ENCODE results near the gene BNIP2. TPM values are rescaled to one million over a fixed set of nuclear protein-coding genes. Genes with fewer than 3 reads are reported as not detected.
A peak's percentile ranks its signal among the peaks of the same experiment; 100 is the strongest.

The BNIP2 gene
- total RNA-seq, 4 donors from 2014 or later, result 134 to 261 (median 147) TPM

DNA sequence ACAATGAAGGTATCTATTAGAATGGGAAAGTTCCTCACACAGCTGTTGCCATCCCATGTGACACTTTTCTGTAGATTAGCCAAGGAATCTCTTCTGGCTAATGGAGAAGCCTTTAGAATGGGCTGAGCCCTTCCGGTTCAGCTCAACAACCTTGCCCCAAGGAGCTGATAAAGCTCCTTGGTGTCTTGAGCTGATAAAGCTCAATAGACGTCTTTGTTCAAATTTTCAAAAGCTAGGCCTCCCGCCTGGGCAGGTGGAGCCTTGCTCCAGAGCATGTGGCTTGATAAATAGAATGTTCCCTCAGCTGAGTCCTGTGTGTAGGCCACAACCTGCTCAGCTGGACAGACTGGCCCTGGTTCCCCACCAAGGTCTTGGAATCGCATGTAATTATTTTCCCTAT, 7.2 kb upstream of the BNIP2 start:
- no peak for DNase-seq
- no peaks in the 10 kb centered on the region for H3K27me3 ChIP-seq
- no peaks in the 10 kb centered on the region for H3K36me3 ChIP-seq
- H3K27ac ChIP-seq, result no peak overlapping the region
- H3K4me3 ChIP-seq, result no peak overlapping the region
- H3K9me3 ChIP-seq, result no peaks in the 10 kb centered on the region
- no peaks in the 10 kb centered on the region for H3K4me1 ChIP-seq
- TF ChIP-seq, protein P1, sequence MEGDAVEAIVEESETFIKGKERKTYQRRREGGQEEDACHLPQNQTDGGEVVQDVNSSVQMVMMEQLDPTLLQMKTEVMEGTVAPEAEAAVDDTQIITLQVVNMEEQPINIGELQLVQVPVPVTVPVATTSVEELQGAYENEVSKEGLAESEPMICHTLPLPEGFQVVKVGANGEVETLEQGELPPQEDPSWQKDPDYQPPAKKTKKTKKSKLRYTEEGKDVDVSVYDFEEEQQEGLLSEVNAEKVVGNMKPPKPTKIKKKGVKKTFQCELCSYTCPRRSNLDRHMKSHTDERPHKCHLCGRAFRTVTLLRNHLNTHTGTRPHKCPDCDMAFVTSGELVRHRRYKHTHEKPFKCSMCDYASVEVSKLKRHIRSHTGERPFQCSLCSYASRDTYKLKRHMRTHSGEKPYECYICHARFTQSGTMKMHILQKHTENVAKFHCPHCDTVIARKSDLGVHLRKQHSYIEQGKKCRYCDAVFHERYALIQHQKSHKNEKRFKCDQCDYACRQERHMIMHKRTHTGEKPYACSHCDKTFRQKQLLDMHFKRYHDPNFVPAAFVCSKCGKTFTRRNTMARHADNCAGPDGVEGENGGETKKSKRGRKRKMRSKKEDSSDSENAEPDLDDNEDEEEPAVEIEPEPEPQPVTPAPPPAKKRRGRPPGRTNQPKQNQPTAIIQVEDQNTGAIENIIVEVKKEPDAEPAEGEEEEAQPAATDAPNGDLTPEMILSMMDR (IDR thresholded peaks at IDR 0.05), result no peak
- no peak for TF ChIP-seq POLR2A (IDR thresholded peaks at IDR 0.05)

DNA sequence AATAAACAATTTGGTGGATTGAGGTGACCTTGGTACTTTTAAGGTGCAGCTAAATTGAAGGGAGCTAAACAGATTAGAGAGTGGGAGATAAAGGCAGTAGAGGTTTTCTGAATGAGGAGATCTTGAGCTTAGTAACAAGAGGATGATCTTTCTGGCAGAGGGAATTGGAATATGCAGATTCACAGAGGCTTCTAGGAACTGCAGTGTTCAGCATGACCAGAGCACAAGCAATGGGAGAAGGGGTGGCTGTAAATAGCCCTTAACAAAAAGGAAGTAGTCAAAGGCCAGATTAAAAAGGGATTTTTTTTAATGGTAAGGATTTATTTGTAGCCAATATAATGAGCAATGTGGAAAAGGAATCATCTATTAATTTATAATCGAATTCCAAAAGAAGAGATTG, 5.7 kb upstream of the BNIP2 start:
- Histone ChIP-seq H3K9me3 (no peaks in the 10 kb centered on the region), H3K27me3 (no peaks in the 10 kb centered on the region), H3K4me1 (no peaks in the 10 kb centered on the region), H3K4me3 (no peak overlapping the region), H3K27ac (no peak overlapping the region), H3K36me3 (no peaks in the 10 kb centered on the region)
- TF ChIP-seq, protein P1 (IDR thresholded peaks at IDR 0.05), result no peak
- no peak for TF ChIP-seq POLR2A (IDR thresholded peaks at IDR 0.05)
- no peak for DNase-seq

DNA sequence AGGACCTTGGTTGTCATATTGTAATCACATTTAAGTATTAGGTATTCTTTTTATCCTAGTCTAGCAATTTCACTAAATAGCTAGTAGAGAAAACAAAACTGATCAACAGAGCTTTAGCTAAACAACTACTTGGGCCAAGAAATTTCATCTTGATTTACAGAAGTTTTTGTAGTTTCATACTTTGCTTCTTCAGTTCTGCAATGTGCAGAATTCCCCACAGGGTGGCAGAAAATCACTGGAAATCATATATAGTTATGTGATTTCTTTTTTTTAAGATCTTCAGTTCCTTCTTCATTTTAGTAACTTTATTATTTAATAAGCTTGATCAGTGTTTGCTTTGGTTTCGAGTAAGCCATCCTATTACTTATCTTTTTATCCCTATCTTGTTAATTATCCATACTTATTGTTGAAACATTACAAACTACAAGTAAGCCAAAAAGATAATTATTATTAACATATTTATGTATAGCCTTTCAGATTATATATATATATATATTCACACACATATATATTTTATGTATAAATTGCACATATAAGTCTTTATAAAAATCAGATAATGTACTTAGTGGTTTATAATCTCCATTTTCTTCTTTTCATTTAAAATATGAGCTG, 2.2 kb upstream of the BNIP2 start:
- H3K9me3 ChIP-seq, result no peaks in the 10 kb centered on the region
- H3K36me3 ChIP-seq, result peaks cover 0 to 2% (median 0%) of the 10 kb centered on the region in 3 donors
- peaks cover 0 to 17% (median 3%) of the 10 kb centered on the region in 4 donors for H3K4me1 ChIP-seq
- DNase-seq, result peak in 2 of 3 donors; percentile 53 to 76
- H3K4me3 ChIP-seq, result no peak overlapping the region
- H3K27me3 ChIP-seq, result no peaks in the 10 kb centered on the region
- TF ChIP-seq, protein P1 (IDR thresholded peaks at IDR 0.05), result peak in 5 of 6 experiments; percentile 55 to 82 (median 71)
- no peak for TF ChIP-seq POLR2A (IDR thresholded peaks at IDR 0.05)
- no peak overlapping the region for H3K27ac ChIP-seq

DNA sequence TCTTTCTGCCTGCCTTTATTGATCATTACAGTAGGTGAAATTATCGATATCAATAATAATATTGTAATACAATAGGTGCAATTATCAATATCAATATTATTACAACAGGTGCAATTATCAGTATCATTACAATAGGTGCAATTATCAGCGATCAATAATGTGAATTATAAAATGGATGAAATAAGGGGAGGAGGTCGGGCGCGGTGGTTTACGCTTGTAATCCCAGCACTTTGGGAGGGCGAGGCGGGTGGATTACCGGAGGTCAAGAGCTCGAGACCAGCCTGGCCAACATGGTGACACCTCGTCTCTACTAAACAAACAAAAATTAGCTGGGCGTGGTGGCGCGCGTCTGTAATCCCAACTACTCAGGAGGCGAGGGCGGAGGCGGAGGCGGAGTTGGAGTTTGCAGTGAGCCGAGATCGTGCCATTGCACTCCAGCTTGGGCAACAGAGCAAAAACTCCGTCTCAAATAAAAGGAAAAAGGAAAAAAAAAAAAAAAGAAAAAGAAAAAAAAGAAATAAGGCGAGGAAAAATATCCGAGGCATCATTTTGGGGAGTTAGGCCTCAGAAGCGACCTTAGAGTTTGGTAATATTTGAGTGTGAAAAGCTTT, 611 bp upstream of the BNIP2 start:
- peaks cover 0 to 5% (median 0%) of the 10 kb centered on the region in 3 donors for H3K36me3 ChIP-seq
- DNase-seq, result peak; percentile 90 to 94 (median 90)
- H3K4me3 ChIP-seq, result peak overlapping the region; percentile 81 to 96 (median 92)
- no peaks in the 10 kb centered on the region for H3K27me3 ChIP-seq
- H3K9me3 ChIP-seq, result no peaks in the 10 kb centered on the region
- no peak for TF ChIP-seq POLR2A (IDR thresholded peaks at IDR 0.05)
- TF ChIP-seq, protein P1 (IDR thresholded peaks at IDR 0.05), result no peak
- peak overlapping the region; percentile 98 to 100 (median 100) for H3K27ac ChIP-seq
- H3K4me1 ChIP-seq, result peaks cover 3 to 22% (median 4%) of the 10 kb centered on the region in 4 donors

DNA sequence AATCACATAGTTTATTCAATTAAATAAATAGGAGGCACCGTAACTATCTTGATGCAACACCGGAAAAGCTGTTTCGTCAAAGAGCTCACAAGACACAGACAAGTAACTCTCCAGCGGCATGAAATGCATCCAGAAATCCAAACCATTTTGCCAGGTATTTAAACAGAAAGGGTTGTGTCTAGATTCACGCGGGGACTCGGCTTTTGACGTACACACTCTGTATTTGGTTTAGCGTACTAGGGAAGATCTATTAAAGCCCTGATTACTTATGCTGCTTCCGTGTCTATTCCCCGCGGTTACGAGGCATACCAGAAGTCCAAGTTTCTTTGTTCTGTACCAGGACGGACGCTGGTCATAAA, 718 bp downstream of the BNIP2 start:
- peak in 1 of 3 donors; percentile 43 for DNase-seq
- Histone ChIP-seq H3K4me3 (peak overlapping the region; percentile 81 to 96 (median 92)), H3K27me3 (no peaks in the 10 kb centered on the region), H3K4me1 (peaks cover 3 to 22% (median 4%) of the 10 kb centered on the region in 4 donors), H3K27ac (peak overlapping the region; percentile 98 to 100 (median 100)), H3K9me3 (no peaks in the 10 kb centered on the region), H3K36me3 (peaks cover 0 to 5% (median 0%) of the 10 kb centered on the region in 3 donors)
- TF ChIP-seq, protein P1 (IDR thresholded peaks at IDR 0.05), result no peak
- TF ChIP-seq POLR2A (IDR thresholded peaks at IDR 0.05), result peak; percentile 23 to 64
